HG03558 (cell line): Measurements from ENCODE around the gene CLSTN2.

ENCODE experiments used
- ATAC-seq: cut with Tn5 transposase; IDR thresholded peaks from one replicate; pipeline ENCODE4 v1.9.1; 2021; ENCODE audit warnings: moderate number of reproducible peaks; ENCODE audit not compliant: unreplicated experiment; ENCODE audit errors: extremely low read depth

The CLSTN2 gene

DNA sequence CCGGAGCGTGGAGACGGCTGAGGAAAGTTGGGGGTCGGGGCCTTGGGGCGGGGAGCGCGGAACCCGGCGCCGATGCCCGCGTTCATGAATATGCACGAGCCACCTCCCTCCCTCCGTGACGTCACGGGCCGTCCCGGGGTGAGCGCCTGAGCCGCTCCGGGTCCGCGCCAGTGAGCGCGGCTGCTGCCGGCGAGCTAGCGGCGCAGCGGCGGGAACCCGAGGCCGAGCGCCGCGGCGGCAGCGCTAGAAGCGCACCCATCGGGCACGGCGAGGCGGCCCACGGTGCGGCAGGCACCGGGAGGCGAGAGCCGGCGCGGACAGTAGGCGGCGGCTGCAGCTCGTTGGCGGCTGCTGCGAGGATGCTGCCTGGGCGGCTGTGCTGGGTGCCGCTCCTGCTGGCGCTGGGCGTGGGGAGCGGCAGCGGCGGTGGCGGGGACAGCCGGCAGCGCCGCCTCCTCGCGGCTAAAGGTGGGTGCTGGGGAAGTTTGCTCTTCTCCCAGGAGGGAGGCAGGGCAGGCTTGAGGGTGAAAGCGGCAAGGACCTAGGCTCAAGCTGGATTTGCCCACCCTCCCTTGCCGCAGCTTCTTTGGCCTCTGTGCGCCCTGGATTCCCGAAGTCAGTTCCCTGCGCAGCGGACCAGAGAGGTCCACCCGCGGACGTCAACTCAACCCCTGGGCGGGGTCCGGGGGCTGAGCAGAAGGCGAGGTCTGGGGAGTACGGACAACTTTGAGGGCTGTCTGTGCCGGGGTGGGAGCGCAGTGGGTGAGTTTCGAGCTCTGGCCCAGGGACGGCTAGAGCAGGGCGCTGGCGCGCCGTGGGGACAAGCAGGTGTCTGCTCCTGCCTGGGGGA lies at the start of gene CLSTN2:
TSS of gene CLSTN2 (plus strand) at position 170 of the 850 bp plus-strand sequence.
- no peak for ATAC-seq

DNA sequence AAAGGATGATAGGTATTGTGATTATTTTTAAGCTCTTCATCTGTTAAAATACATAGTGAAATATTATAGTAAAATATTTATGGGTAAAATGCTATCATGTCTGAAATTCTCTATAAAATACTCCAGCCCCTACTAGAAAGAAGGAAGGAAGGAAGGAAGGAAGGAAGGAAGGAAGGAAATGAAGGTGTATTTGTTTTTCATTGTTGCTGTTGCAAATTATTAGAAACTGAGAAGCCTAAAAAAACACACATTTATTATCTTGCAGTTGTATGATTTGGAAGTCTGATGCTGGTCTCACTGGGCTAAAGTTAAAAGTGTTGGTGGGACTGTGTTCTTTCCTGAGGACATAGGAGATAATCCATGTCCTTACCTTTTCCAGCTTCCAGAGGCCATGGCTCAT lies 47.6 kb upstream of the CLSTN2 start:
- ATAC-seq = no peak

DNA sequence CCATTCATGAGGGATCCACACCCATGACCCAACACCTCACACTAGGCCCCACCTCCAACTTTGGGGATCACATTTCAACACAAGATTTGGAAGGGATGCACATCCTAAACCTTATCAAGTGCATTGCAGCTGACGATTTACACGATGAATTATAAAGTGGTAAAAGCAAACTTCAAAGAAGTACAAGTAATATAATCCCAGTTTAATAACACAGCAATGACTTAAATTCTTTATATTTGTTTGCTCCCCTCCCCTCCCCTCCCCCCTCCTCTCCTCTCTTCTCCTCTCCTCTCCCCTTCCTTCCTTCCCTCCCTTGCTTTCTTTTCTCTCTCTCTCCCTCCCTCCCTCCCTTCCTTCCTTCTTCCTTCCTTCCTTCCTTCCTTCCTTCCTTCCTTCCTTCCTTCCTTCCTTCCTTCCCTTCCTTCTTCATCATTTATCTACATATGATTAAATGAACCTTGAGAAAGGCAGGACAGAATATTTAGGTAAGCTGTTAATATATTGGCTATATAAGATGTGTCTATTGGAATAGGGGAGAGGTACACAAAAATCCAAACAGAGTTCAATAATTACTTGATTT lies 46.3 kb upstream of the CLSTN2 start:
- ATAC-seq = no peak

DNA sequence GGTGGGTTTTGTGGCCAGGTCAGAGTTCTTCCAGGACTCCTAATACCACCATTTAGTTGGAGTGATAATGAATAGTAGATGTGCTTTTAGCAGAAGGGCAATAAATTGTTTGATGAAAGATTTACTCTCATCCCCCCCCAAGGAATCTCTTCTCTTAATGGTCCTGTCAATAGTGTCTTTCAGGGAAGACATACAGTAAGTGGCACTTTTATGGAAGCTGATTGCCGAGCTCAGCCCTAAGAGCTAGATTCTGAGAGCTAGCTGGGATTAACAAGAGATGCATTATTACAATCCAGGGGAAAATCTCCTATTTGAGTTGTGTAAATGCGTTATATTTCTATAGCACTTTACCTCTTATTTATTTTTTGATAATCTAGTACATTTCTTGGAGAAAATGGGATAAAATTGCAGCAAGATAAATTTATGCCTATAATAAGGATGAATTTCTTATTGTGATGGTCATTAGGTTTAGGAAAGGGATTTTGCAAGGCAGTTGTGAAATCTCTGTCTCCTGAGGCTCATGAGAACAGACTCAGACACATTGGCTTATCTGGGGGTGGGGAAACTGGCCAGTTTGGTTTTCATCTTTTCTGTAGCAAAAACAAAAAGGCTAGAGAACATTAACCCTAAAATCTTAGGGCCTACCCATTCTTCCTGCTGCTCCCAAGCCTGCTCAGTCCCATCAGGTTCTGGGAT lies 41.6 kb upstream of the CLSTN2 start:
- no peak for ATAC-seq

DNA sequence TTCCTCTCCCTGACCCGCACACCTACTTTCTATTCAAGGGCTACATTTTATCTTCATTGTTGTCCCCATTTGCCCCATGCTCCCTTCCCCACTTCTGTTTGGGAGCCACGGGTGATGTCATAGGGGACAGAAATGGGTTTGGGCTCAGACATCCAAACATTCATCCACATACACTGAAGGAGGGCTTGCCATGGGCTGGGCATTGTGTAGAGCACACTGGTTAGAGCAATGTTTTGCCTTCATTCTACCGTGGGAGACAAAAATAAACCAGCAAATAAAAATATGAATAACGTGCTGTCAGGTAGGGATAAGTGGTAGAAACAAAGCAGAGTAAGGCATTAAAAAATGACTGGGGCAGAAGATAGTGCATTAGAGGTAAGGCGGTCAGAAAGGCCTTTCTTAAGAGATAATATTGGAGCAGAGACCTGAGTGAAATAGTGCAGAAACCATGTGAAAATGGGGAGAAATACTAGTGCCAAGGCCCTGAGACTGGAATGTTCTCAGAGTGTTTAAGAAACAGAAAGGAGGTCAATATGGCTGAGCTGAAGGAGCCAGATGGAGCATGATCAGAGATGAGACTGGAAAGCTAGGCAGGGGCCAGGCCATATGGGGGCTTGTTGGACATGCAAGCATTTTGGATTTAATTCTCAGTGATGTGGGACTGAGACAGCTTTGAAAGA lies 40.9 kb upstream of the CLSTN2 start:
- no peak for ATAC-seq

DNA sequence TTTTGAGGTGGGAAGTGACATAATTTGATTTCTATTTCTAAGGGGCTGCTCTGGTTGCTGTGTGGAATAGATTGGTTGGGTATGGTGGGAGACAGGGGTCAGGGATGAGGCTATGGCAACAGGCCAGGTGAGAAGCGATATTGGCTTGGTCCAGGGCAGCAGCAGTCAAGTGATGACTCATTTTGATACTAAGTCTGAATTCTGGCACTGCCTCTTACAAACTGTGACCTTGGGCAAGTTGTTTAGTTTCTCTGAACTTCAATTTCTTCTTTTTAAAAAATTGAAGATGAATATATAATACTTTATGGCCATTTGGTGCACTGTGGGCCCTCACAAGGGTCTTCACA lies 40.4 kb upstream of the CLSTN2 start:
- no peak for ATAC-seq

DNA sequence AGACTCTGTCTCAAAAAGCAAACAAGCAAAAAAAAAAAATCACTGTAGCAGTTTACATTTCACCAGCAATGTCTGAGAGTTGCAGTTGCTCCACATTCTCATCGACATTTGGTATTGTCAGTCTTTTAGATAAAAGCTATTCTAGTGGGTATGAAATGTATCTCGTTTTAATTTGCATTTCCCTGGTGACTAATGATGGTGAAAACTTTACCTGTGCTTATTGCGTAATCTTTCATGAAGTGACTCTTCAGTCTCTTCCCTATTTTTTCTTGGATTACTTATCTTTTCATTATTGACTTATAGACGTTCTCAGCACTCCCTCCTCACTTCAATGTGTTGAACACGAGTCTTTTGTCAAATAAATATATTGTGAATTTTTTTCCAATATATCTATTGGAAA lies 37.2 kb upstream of the CLSTN2 start:
- ATAC-seq = no peak

DNA sequence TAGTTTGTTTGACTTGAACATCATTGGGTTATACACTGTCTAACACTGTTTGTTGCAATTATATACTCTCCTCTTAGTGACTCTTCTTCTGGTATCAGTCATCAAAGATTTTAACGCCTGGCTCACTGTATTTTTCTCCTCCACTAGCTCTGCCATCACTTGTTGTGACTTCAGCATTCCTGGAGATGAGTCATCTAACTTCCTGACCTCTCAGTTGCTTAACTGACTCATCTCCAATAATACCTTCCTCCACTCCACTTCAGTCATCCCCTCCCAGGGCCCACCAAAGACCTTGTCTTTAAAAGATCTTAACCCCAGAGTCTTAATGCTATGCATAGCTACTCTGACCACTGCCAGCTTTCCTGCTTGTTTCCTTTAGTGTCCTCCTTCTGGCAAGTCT lies 28.6 kb upstream of the CLSTN2 start:
- no peak for ATAC-seq

DNA sequence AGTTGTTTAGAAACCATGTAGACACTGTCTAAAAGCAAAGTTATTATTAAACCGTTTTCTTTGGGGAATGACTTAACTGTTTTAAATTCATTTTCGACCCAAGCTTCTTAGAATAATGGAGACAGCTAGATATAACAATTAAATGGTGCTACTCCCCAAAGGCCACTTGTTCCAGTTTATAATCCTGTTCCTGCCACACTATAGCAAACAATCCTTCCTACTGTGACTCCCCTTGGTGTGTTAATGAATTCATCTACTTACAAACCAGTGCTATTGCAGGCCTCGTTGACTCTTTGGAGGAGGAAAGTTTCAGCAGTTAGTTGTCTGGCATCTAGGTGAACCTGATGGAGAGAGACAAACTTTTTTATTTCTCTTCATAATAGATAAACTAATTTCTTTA lies 25.2 kb upstream of the CLSTN2 start:
- ATAC-seq = no peak

DNA sequence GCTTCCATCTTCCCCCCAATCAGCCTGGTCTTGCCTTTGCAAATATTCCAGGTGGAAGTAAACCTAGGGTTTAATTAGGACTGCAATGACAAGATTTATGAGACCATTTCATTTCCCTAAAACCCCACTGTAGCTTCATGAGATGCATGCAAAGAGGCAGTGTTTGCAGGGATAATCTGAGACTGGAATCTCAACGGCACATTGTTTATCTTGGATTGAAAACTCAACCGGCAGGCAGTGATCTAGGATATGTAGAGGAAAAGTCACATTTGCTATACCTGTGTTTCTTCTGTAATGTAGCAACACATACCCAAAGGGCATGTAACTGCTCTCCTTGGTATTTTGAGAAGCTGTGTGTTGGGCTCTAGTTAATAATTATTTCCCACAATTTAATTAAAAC lies 18.7 kb upstream of the CLSTN2 start:
- no peak for ATAC-seq

DNA sequence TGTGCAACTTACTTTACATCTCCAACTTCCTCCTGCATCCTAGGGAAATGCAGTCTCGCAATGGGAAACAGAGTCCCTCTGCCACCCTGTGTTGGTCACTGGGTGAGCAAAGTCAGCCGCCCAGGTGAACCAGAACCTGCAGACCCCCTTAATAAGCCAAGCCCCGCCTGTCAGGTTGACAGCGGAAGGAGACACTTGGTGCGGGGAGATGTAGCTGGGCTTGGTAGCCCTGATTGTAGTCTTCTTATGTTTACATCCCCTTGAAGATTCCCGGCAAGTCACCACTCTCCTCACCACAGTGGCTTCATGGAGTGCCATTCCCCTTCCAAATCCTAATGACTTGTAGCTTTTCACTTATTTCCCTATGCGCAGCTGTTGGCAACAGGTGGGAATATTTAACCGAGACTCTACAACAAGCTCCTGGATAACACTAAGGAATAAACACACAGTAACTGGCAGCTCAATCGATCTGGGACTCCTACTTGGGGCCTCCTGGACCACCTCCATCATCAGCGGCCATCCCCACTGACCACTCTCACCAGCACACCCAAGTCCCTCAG lies 17.7 kb upstream of the CLSTN2 start:
- ATAC-seq = no peak

DNA sequence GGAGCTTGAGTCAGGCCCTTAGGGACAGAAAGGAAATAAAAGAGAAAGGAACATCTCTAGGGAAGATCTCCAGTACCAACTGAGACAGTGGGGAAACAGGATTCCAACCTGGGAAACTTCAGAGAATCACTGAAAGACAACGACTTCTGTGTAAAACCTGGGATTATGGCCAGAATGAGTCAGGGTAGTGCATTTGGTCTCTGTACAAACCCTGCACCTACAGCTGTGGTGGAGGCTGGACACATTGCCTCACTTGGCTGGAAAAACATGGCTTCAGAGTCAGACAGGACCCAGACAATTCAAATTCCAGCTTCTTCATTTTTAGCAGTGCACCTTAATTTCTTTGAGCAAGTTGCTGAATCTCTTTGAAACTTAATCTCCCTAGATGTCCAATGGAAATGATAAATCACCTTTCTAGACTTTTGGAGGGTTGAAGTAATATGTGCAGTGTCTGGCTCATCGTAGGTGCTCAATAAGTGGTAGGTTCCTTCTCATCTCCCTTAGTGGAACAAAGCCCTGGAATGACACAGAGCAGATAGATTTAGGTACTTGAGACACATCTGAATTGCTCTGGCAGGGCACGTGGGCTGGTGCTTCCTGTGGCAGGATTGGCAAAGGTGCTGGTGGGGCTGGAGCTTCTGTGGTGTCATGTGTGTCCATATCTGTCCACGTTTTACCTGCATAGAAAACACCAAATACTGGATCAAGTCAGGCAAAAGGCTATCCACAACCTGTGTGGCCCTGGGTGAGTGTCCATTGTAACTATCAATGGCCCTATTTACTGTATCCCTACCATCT lies 6.1 kb upstream of the CLSTN2 start:
- ATAC-seq = no peak

DNA sequence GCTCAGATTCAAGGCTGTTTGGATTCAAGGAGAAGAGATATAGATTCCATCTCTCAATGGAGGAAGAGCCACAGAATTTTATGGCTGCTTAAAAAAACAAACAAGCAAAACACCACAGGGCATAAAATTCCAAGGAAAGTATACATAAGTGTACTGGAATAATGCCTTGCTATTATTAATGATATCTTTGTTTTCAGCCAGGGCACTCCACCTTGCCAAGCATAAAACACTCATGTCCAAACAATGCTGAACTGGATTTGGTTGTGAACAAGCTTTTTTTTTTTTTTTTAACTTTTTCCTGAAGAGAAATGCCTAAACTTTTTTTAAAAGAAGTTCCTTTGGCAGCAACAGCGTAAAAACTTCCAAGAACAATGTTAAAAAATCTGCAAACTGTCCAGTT lies 4.8 kb upstream of the CLSTN2 start:
- ATAC-seq = no peak

DNA sequence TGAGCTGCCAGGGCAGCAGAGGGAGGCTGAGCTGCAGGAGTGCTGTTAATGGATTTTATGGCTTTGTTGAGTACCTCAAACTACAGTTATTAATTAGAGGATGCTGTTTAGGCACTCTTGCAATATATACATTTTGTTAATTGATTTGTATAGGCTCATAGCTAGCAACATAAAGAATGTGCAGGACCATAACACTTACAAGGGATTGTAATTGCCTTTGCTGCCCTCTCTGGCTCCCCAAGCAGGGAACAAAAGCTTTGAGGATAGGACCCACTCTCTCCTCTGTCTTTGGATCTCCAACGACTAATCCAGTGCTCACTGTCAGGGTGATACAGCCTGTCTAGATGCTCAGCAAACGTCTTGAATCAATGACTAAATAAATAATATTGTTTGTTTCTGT lies 1.2 kb upstream of the CLSTN2 start:
- ATAC-seq = no peak

DNA sequence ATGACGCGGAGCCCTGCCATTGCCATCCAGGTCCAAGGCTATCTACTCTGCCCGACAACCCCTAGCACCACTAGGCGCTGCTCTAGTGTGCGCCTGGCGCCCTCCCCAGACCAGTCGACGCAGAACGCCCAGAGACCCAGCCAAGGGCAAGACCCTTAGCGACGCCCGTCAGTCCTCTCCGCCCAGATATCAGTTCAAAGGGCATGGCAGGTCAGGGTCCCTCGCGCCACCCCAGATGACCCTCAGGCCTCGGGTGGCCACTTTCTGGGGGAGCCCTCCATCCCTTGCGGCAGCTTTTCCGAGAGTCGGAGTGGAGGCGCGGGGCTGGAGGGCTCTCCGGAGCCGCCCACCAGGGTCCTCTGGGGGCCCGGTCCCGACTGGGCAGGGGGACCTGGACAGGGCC lies 371 bp upstream of the CLSTN2 start:
- no peak for ATAC-seq

DNA sequence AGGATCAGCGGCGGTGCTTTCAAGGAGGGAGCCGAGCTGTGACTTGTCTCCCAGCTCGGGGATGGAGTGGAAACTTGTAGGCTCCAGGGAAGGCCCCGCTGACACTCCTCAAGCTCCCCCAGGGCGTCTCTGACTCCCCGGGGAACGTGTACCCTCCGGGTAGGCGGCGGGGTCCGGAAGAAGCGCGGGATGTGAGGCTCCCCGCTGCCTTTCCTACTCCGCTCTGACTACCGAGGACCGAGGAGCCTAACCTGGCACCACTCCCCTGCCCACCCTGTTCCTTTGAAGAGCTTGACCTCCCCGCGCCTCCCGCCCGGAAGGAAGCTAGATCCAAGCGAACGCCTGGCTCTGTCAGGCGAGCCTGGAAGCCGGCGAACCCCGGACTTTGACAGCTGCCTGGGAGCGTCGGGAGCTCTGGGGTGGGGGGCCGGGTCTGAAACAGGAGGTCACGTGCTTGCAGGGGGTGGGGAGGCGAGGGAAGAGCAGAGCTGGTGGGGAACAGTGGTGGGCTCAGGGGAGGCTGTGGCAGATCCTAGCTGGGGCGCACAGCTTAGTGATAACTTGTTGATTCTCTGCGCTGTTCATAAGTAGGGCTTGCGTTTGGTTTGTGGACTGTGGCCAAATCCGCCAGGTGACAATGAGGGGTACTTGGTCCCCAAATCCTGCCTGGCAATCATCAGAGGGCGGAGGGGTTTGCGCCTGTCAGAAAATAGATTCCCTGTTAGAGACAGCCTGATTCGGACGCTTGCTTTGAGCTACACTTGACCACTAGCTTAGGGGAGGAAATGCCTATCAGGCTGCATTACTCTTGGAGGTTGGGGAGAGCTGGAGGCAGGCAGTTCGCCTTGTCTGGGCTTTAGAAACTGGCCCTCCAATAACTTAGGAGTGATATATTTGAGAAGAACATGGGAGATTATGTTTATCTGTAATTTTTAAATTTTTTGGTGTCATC lies 1.2 kb downstream of the CLSTN2 start:
- no peak for ATAC-seq

DNA sequence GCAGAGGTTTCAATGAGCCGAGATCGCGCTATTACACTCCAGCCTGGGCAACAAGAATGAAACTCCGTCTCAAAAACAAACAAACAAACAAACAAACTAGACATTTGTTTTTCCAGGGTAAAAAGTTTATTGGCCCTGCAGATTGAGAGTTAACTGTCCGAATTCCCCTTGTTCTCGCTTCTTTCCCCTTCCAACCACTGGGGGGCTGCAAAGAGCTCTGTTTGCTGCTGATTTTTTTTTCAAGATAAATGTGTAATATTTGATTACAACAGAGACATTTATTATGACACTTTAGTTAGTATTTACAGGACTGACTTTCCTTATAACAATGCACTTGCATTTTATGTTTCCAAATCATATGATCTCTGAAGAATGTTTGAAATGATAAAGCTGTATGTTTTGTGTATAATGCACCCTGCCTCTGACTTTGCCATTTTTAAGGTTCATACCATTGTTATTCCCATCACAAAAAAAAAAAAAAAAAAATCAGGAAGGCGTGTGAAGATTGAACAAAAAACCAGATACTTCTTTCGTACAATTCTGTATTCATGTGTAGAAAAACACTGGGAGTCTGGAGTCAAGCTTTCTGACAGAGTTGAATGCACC lies 2.8 kb downstream of the CLSTN2 start:
- ATAC-seq = no peak

DNA sequence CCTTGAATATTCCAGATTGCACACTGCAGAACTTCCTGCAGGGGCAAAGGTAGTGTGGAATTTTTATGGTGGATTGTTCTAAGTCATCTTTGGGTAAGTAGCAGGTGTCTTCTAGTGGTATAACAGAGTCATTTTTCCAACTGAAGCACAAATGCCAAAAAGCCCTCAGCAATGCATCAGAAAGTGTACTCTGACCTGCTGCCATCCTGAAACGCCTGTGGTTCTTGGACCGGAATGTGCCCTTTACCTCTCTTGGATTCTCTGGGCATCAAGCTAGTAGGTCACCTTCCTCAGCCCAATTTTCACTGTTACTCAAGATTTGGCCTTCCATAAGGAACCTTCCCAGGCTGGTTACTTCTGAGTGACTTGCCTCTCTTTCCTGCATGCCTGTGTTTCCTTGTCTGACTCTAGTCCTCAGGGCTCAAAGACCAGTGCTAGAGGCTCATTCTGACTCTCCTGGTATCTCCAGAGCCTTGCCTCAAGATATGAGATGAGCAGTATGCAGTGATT lies 4.8 kb downstream of the CLSTN2 start:
- ATAC-seq = no peak
